HepG2 (cell line): Measurements from ENCODE around the gene TP63. TPM values are rescaled to one million over a fixed set of nuclear protein-coding genes. Genes with fewer than 3 reads are reported as not detected.

Experiments
- ATAC-seq: fragments of 200-7000 bp; cut with Tn5 transposase; 3 replicates; pipeline ENCODE4 v1.9.1; 2020; ENCODE audit warnings: mild to moderate bottlenecking, moderate library complexity
- BruUV-seq: library from RNA; stranded (reverse); fragments of 400-500 nt; replicated peaks from 2 replicates; lab custom pipeline; 2021; lab: Mats Ljungman, UMichigan
- CTCF ChIA-PET: fragments of 300-600 bp; formaldehyde crosslinking; extraction: SDS; loops from one replicate; lab custom pipeline; 2021; ENCODE audit warnings: low total read pairs, inconsistent platforms, low intra/inter-chr PET ratio; lab: Yijun Ruan, JAX
- POLR2A ChIA-PET: fragments of 350-600 bp; sonication (Branson Sonifier 250); formaldehyde crosslinking; loops from one replicate; lab custom pipeline; 2020; ENCODE audit warnings: antibody characterized with exemption, inconsistent platforms; lab: Yijun Ruan, JAX
- DNase-seq: peaks from one replicate; pipeline ENCODE4 v3.0.0-alpha.2; 2015; ENCODE audit warnings: low spot score
- FAIRE-seq: peaks from 3 replicates; lab custom pipeline; 2011; peaks lifted over from hg19 to GRCh38; lab: Jason Lieb, UNC
- H2AFZ ChIP-seq: one replicate; pipeline ENCODE4 v1.6.1; 2011; ENCODE audit warnings: low read length, inconsistent platforms
- H3K27ac ChIP-seq: fragments of 300-600 bp; 3 replicates; pipeline ENCODE4 v1.8.0; 2011; ENCODE audit warnings: mixed run types, mild to moderate bottlenecking, mixed read lengths, low read length, inconsistent platforms; ENCODE audit not compliant: insufficient read depth; ENCODE audit errors: extremely low read length
- H3K27me3 ChIP-seq, 2 experiments: fragments of 200-600 bp in 1 of 2; 2 replicates in 1 of 2; 3 replicates in 1 of 2; pipeline versions ENCODE4 v1.6.0 to v1.8.0; 2011; ENCODE audit warnings: low read length in 2 of 2, mild to moderate bottlenecking in 2 of 2, moderate library complexity in 2 of 2, inconsistent platforms in 1 of 2; ENCODE audit not compliant: insufficient read depth in 2 of 2, control insufficient read depth in 1 of 2
- H3K36me3 ChIP-seq, 2 experiments: fragments of 200-600 bp in 1 of 2; replicated peaks in 1 of 2; 2 replicates in 1 of 2; 3 replicates in 1 of 2; pipeline versions ENCODE4 v1.5.1 to v1.8.0; 2011; ENCODE audit warnings: low read length in 2 of 2, inconsistent platforms in 1 of 2; ENCODE audit not compliant: insufficient read depth in 2 of 2, control insufficient read depth in 1 of 2
- H3K4me1 ChIP-seq: 2 replicates; pipeline ENCODE4 v1.5.1; 2012; ENCODE audit warnings: low read length, inconsistent platforms; ENCODE audit not compliant: insufficient read depth
- H3K4me2 ChIP-seq: 2 replicates; pipeline ENCODE4 v1.6.0; 2011; ENCODE audit warnings: low read depth, low read length, inconsistent platforms
- H3K4me3 ChIP-seq, 3 experiments: fragments of 200-600 bp in 1 of 3; sonication (generic), shearing (Covaris generic) in 1 of 3; replicated peaks in 1 of 3; 2 replicates each; pipeline ENCODE4 v1.5.1; 2011 to 2016; ENCODE audit warnings: low read length in 3 of 3, inconsistent platforms in 2 of 3, low read depth in 2 of 3, mild to moderate bottlenecking in 2 of 3, control low read depth in 1 of 3, mixed read lengths in 1 of 3; ENCODE audit not compliant: insufficient read depth in 1 of 3
- H3K79me2 ChIP-seq: one replicate; pipeline ENCODE4 v1.6.1; 2011; ENCODE audit warnings: low read length, inconsistent platforms; ENCODE audit not compliant: insufficient read depth
- H3K9ac ChIP-seq: 2 replicates; pipeline ENCODE4 v1.6.0; 2011; ENCODE audit warnings: mild to moderate bottlenecking, low read depth, low read length, inconsistent platforms; ENCODE audit not compliant: insufficient read depth
- H3K9me3 ChIP-seq: 2 replicates; pipeline ENCODE4 v1.5.1; 2012; ENCODE audit warnings: mild to moderate bottlenecking, low read length
- H4K20me1 ChIP-seq: 2 replicates; pipeline ENCODE4 v1.6.0; 2011; ENCODE audit warnings: inconsistent platforms, mild to moderate bottlenecking, low read length, moderate library complexity; ENCODE audit not compliant: insufficient read depth
- FOXA1 ChIP-seq, 2 experiments: fragments of 450-650 bp in 1 of 2; sonication (generic) in 1 of 2; formaldehyde crosslinking in 1 of 2; IDR thresholded peaks; 2 replicates each; pipeline versions ENCODE4 v1.4.0 to v1.6.1; 2016 to 2020; ENCODE audit warnings: missing genetic modification reagents in 1 of 2
- HOXA7 ChIP-seq: sonication (generic); formaldehyde crosslinking; IDR thresholded peaks from 2 replicates; pipeline ENCODE4 v1.8.1; 2022; ENCODE audit warnings: mild to moderate bottlenecking, missing genetic modification reagents, moderate library complexity
- IRF1 ChIP-seq: sonication (generic); formaldehyde crosslinking; IDR thresholded peaks from 2 replicates; pipeline ENCODE4 v1.4.0; 2020; ENCODE audit warnings: low read depth, mild to moderate bottlenecking, missing genetic modification reagents
- KAT8 ChIP-seq: IDR thresholded peaks from 2 replicates; pipeline ENCODE4 v1.6.1; 2016; ENCODE audit warnings: missing genetic modification reagents, missing compliant biosample characterization
- PRDM4 ChIP-seq: sonication (generic); formaldehyde crosslinking; IDR thresholded peaks from 2 replicates; pipeline ENCODE4 v1.9.0; 2021; ENCODE audit warnings: missing genetic modification reagents, borderline replicate concordance
- TARDBP ChIP-seq: sonication (generic); formaldehyde crosslinking; IDR thresholded peaks from 2 replicates; pipeline ENCODE4 v1.8.0; 2022; ENCODE audit warnings: mild to moderate bottlenecking, missing genetic modification reagents
- ZBTB33 ChIP-seq: sonication (generic); formaldehyde crosslinking; IDR thresholded peaks from 2 replicates; pipeline ENCODE4 v1.4.0; 2020; ENCODE audit warnings: missing genetic modification reagents
- ZNF558 ChIP-seq: sonication (generic); formaldehyde crosslinking; IDR thresholded peaks from 2 replicates; pipeline ENCODE4 v1.9.0; 2022; ENCODE audit warnings: mild to moderate bottlenecking, missing genetic modification reagents, borderline replicate concordance
- ZNF562 ChIP-seq: sonication (generic); formaldehyde crosslinking; IDR thresholded peaks from 2 replicates; pipeline ENCODE4 v1.8.0; 2022; ENCODE audit warnings: missing genetic modification reagents, borderline replicate concordance
- WGBS: methylation state at CpG from one replicate; pipeline ENCODE4 v1.1.6; 2017; ENCODE audit warnings: low lambda C conversion rate; 5-methylcytosine and 5-hydroxymethylcytosine counted together
- in situ Hi-C: cut with HindIII; loops from 2 replicates; pipeline ENCODE4 v1.10.0; 2017; ENCODE audit warnings: low pct_unique_long_range_greater_than_20kb; ENCODE audit not compliant: extremely low pct_ligation_motif_present
- intact Hi-C: fragments of 100-400 bp; cut with micrococcal nuclease; formaldehyde crosslinking; loops from one replicate; pipeline ENCODE4 v1.10.0; 2022; ENCODE audit not compliant: unreplicated experiment
- polyA plus RNA-seq, 8 experiments: library from polyadenylated mRNA; depleted of rRNA in 3 of 8; stranded (reverse) in 7 of 8; unstranded in 1 of 8; fragments of >200 nt; fragmentation: Illumina TruSeq in 4 of 8; extraction: Trizol in 4 of 8; gene quantifications; 2 replicates each; pipeline versions ENCODE4 v1.2.1 to v1.2.3, GENCODE V29; 2011 to 2016; ENCODE audit warnings: low read depth in 4 of 8, missing spikeins in 1 of 8, mixed read lengths in 1 of 8; ENCODE audit not compliant: insufficient read depth in 1 of 8
- total RNA-seq, 5 experiments: library from RNA; depleted of rRNA; stranded (reverse); fragments of >200 nt; fragmentation: Illumina TruSeq; extraction: Trizol; gene quantifications; 2 replicates each; pipeline ENCODE4 v1.2.3, GENCODE V29; 2016; ENCODE audit warnings: low read depth in 1 of 5
- TF ChIP-seq, protein P1 (sequence below): sonication (generic); formaldehyde crosslinking; IDR thresholded peaks from 2 replicates; pipeline ENCODE4 v1.4.0; 2020; ENCODE audit warnings: mild to moderate bottlenecking, missing genetic modification reagents

The TP63 gene
- total and polyA plus RNA-seq, 2 of the 13 experiments (the other 11 are each of a cell fraction or from before 2014, with no cell fraction given) = not detected

GRCh38 chr3:189695400-189695799 is 64.2 kb downstream of the TP63 start:
- Histone ChIP-seq H3K36me3 (no peaks in the 10 kb centered on the region), H2AFZ (no peak overlapping the region), H4K20me1 (no peaks in the 10 kb centered on the region), H3K4me3 (no peak overlapping the region), H3K4me2 (no peak overlapping the region), H3K27me3 (no peaks in the 10 kb centered on the region), H3K27ac (no peak overlapping the region), H3K9ac (no peak overlapping the region), H3K9me3 (no peaks in the 10 kb centered on the region), H3K4me1 (no peaks in the 10 kb centered on the region), H3K79me2 (no peaks in the 10 kb centered on the region)
- no TSS peak for BruUV-seq
- DNase-seq (no peak), FAIRE-seq (no peak), ATAC-seq (no peak)
- in situ Hi-C loops = no loop called here
- 4% methylated on average over 2 of the region's 2 CpGs for WGBS
- POLR2A ChIA-PET = no interaction called here
- intact Hi-C loops = no loop called here
- TF ChIP-seq KAT8 (CRISPR knock-in tag) (no peak), ZNF558 (no peak), ZNF562 (CRISPR knock-in tag) (no peak), HOXA7 (CRISPR knock-in tag) (no peak), TARDBP (CRISPR knock-in tag) (no peak), ZBTB33 (CRISPR knock-in tag) (no peak), PRDM4 (CRISPR knock-in tag) (no peak), IRF1 (CRISPR knock-in tag) (no peak), FOXA1 (IDR thresholded peaks at IDR 0.05) (no peak), FOXA1 (CRISPR knock-in tag; IDR thresholded peaks at IDR 0.05) (no peak)
- TF ChIP-seq, protein P1, sequence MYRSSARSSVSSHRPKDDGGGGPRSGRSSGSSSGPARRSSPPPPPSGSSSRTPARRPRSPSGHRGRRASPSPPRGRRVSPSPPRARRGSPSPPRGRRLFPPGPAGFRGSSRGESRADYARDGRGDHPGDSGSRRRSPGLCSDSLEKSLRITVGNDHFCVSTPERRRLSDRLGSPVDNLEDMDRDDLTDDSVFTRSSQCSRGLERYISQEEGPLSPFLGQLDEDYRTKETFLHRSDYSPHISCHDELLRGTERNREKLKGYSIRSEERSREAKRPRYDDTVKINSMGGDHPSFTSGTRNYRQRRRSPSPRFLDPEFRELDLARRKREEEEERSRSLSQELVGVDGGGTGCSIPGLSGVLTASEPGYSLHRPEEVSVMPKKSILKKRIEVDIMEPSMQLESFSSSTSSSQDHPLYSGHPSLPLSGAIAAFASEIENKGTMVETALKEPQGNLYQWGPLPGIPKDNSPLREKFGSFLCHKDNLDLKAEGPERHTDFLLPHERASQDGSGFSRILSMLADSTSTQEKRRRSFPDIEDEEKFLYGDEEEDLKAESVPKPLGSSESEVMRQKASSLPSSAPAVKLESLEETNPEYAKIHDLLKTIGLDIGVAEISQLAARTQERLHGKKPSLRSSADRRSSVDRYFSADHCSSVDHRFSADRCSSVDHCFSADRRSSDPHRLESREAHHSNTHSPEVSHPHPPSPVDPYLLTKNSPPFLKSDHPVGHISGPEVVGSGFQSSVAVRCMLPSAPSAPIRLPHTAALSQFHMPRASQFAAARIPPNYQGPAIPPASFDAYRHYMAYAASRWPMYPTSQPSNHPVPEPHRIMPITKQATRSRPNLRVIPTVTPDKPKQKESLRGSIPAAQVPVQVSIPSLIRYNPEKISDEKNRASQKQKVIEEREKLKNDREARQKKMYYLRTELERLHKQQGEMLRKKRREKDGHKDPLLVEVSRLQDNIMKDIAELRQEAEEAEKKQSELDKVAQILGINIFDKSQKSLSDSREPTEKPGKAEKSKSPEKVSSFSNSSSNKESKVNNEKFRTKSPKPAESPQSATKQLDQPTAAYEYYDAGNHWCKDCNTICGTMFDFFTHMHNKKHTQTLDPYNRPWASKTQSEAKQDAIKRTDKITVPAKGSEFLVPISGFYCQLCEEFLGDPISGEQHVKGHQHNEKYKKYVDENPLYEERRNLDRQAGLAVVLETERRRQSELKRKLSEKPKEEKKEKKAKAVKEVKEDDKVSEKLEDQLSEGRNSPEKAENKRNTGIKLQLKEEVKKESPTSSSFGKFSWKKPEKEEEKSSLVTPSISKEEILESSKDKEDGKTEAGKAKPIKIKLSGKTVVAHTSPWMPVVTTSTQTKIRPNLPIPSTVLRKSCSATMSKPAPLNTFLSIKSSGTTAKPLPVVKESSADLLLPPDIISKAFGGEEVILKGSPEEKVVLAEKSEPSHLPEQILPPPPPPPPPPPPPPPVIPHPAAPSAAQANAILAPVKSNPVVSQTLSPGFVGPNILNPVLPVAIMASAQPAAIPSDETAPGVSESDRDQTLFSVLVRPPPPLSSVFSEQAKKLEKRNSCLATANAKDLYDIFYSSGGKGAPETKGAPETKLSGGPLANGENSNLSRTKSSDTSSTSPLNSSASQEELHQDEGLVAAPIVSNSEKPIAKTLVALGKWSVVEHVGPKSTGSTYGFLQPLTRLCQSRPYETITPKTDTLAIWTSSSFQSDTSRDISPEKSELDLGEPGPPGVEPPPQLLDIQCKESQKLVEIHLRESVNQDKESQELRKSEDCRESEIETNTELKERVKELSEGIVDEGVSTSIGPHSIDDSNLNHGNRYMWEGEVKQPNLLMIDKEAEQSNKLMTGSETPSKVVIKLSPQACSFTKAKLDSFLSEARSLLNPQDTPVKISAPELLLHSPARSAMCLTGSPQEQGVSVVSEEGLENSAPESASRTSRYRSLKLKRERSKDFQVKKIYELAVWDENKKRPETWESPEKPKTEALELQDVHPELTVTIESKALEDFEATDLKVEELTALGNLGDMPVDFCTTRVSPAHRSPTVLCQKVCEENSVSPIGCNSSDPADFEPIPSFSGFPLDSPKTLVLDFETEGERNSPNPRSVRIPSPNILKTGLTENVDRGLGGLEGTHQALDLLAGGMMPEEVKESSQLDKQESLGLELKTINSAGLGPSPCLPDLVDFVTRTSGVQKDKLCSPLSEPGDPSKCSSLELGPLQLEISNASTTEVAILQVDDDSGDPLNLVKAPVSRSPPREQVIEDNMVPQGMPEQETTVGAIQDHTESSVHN (CRISPR knock-in tag) = no peak
- CTCF ChIA-PET = no interaction called here
